ENCODE results near the gene C1orf174.
"Not testable (repeated sequence)": the region's sequence is repeated elsewhere in the genome, so short reads cannot be mapped to it uniquely, and the experiment has no call there.

Gene C1orf174

GRCh38 chr1:3925256-3925655 lies 25.2 kb upstream of the C1orf174 start:
- DNase-seq: no peak

- no peak for DNase-seq
Measured at GRCh38 chr1:3924825-3925220, 24.8 kb upstream of the C1orf174 start.

DNA sequence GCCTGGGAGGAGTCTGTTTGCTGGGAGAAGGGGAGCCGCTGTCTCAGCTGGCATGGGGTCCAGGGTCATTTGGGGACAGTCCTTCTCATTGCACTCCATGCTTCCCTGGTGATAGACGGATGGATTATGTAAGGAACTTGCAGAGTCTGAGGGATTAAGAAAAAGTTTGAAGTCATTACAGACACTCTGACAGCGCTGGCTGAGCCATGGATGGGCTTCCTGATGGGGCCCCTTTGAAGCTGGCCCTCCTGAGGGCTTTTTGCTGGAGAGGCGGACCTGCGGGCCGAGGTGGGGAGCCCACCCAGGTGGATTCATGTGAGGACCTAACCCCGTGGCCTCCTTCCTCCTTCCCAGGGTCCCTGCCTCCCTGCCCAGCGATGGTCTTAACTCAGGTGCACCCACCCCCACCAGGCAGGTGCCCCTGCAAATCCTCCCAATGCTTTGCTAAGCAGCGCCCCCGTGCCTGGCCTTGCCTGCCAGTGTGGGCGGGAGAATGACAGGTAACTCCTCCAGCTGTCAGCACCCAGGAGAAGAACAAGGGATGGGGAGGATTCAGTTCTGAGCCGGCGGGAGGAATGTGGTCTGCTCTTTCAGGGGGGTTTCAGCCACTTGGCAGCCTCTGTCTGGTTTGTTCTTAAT lies 24.2 kb upstream of the C1orf174 start:
- DNase-seq: no peak

GRCh38 chr1:3923378-3924185 lies 23.5 kb upstream of the C1orf174 start:
- no peak for DNase-seq

GRCh38 chr1:3922851-3923250 lies 22.8 kb upstream of the C1orf174 start:
- no peak for DNase-seq

DNA sequence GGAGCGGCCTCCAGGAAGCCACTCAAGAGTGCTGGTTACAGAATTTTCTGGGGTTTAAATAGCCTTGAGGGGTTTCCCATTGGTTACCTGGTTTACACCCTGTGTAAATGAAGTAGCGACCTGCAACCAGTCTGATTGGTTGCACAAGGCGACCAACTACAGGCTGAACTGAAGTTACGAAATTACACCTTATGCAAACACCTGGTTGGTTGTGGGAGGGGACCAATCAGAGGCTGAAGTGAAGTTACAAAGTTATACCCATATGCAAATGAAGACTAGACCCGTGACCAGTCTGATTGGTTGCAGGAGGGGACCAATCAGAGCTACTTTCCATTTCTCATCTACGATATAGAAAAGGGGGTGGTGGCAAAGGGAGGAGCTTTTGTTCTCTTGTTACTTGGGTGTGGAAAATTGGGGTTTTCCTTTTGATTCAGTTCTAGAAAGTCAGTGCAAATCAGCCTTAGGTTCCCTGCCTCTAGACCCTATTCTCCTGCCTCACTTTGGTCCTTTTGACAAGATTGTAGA lies 22.2 kb upstream of the C1orf174 start:
- no peak for DNase-seq

DNA sequence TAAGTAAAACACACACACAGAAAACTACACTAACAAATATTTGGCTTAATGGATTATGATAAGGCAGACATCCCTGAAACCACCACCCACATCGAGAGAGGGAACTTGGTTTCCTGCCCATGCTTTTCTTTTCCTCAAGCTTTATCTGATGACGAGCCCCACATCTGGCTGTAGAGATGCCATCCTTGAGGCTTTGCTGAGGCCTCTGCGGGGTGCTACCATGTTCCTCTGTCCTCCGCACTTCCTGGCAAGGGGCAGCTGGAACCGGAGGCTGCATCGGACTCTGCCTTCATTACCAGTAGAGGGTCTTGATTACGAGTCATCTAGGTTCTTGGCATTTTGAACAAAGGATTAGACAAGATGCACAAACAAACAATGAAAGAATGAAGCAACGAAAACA lies 21.7 kb upstream of the C1orf174 start:
- no peak for DNase-seq

- DNase-seq: no peak
Measured at GRCh38 chr1:3919706-3920105, 19.6 kb upstream of the C1orf174 start.

GRCh38 chr1:3918966-3919611 lies 19.0 kb upstream of the C1orf174 start:
- DNase-seq: no peak

DNA sequence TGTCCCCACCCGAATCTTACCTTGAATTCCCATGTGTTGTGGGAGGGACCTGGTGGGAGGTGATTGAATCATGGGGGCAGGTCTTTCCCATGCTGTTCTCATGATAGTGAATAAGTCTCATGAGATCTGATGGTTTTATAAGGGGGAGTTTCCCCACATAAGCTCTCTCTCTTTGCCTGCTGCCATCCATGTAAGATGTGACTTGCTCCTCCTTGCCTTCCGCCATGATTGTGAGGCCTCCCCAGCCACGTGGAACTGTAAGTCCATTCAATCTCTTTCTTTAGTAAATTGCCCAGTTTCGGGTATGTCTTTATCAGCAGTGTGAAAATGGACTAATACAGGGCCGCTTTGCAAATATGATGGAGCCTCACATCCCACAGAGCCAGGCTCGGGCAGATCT lies 18.3 kb upstream of the C1orf174 start:
- DNase-seq: not testable (repeated sequence)

DNA sequence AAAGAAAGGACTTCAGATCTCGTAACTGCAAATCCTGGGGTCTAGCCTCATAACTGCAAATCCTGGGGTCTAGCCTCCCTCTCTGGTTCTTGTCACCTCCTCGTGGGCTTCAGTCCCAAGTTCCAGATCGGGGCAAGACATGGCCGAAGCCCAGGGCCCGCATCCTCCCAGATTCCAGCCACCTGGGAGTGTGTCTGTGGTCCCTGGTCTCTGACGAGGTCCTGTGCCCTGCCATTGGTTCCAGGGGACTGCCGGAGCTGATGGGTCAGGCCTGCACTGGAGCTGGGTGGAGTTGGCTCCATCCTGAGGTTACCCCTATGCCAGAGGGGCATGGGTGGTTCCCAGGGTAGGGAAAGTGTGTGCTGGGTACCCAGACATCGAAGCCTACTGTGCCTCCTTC lies 17.7 kb upstream of the C1orf174 start:
- no peak for DNase-seq

DNA sequence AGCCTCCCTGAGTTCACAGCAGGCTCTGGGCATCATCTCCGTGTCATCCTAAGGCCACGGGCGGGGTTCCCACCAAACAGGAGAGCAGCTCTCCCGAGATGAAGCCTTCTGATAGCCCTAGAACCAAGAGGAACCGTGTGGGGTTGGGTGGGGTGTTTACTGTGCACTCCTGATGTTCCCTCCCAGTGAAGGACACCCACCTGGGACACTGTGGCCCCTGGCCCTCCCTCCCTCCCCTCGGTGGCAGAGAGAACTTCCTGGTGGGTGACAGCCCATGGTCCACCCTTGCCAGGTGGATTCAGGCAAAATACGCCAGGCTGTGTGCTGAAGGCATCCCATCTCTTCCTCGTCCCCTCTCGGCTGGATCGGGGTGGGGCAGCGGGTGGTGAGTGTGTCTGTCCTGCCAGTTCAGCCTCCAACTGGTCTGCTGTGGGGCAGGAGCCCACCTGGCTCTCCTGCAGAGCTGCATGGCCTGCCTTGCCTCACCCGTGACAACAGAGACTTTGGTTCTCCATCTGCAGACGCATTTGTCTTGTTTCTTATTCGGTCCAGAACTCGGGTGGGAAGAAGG lies 15.6 kb upstream of the C1orf174 start:
- DNase-seq: no peak

DNA sequence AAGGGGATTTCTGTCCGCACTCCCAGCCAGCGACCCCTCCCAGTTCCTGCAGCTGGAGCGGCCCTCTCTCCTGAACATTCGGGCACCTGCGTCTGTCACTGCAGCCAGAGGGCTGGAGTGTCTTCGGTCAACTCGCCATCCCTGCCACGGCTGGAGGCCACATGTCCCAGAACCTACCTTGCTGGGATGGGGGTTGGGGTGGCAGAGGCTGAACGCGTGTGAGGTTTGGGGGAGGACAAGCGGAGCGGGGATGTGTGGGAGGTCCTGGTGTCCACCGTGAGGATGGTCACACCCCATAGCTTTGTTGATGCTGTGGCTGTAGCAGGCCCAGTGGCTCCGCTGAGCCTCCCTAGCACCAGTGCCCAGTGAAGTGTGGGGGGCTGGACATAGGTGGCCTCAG lies 14.8 kb upstream of the C1orf174 start:
- no peak for DNase-seq

DNA sequence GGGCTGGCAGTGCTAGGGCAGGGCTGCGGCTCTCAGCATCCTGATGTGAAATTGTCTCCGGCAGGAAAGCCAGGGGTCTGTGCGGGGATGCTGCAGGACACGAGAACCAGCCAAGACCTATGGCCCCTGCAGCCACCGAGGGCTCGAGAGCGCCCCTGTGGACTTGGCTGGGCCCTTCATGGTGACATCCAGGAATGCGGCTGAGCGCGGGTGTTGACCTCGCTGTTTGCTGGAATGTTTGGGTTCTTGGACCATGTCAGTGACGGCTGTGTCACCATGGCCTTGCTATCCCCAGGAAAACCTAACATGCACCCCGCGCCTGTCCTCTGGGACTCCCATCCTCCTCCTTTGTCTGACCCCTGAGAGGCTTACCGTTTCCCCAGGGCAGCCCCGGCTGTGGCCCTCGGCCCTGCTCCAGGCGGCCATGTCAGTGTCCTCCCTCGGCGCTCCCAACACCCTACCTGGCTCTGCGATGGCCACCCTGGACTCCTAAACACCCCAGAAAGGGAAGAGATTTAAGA lies 14.3 kb upstream of the C1orf174 start:
- DNase-seq: no peak

DNA sequence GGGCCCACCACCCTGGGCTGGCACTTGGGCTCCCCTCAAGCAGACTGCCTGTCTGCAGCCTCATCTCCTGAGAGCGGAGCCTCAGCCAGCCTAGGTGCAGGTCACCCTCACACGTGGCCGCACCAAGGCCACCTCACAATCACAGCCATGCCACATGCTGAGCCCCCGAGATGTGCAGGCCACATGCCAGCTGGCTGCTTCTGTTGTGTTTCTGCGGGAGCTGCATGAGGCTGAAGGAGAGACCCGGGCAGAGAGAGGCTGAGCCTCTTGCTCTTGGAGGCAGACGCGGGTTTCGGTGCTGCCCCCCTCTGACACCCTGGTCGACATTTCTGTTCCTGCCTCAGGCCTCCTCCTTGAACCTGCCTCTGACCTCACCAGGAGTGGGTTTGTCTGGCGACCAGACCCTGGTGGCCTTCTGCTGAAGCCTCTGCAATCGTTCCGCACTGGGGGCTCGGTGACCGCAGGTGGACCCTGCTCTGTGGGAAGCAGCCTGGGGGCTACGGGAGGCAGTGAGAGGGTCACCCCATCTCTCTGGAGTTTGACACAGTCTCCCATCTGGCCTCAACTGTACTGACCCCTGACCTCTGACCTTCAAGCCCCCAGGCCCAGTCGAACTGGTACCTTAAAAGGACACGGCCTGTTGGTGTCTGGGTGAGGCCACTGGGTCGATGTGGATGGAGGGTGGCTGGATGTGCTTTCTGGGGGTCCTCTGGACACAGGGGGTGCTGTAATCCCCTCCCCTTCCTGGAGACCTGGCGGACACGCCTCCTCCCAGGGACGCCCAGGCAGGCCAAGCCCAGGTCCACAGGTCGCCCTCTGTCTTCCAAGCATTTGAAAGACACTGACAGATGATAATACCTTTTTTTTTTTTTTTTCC lies 13.0 kb upstream of the C1orf174 start:
- DNase-seq: no peak

GRCh38 chr1:3911981-3912808 lies 12.1 kb upstream of the C1orf174 start:
- DNase-seq: no peak

DNA sequence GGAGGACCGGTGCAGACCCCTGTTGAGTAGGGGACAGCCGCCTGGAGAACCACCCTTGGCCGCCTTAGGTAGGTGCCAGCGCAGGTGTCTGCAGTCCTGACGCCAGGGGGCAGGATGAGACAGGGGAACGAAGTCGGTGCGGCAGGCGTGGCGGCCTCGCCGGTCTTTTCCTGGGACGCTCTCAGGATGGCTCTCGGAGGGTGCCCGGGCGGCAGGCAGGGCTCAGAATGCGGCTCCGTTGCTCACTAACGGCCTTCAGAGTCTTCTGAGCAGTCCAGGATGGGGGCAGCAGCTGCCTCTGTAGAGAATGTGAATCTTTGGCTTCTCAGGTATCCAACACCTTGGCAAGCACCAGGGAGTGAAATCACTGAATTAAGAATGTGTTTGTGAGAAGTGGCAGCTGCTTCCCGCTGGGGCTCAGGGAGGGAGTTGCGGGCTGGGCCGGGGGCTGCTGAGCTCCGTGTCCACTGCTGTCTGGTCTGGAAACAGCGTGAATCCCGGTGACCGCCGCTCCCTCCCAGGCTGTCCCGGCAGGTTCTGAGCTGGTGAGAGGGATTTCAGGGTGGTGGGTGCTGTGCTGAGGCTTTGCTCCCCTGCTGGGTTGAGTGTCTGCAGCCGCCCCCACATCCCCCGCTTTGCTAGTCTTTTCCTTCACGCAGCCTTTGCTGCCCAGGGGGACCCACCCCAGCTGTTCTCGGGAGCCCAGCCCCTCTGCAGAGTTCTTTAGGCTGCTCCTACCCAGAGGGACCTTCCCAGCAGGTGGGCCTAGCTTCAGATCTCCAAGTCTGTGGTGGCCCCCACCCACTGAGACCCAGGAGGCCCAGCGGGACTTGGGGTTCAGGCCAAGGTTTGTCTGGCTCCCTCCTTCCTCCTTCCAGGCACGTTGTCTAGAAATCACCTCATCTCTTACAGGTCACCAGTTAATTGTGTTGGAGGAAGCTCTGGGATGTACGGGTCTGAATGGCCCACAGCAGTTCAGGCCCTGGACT lies 11.1 kb upstream of the C1orf174 start:
- no peak for DNase-seq

DNA sequence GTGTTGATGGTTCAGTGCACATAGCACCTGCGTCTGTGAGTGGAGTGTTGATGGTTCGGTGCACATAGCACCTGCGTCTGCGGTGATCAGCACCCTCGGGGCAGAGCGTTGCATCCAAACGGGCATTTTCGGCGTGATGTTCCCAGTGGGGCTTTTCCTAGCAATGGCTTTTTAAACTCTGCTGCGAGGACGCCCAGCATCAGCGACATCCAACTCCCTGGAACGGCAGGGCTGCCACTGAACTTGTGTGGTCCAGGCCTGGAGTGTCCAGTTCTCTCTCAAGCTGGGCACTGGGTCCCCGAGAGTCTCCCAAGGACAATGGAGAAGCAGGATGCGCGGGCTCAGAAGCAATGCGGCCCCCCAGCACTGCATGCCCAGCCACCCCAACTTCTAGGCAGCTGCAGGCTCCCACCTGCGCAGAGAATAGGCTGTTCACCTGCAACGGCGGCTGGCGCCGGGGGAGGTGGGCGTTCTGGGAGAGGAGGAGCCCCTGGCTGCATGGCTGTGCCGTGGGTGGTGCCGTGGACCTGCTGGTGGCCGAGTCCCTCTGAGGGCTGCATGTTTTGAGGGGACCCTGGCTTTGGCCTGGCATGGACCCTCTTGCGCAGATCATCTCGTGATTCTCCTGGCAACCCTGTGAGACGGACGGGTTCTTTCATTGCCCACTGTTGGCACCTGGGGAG lies 10.1 kb upstream of the C1orf174 start:
- no peak for DNase-seq

DNA sequence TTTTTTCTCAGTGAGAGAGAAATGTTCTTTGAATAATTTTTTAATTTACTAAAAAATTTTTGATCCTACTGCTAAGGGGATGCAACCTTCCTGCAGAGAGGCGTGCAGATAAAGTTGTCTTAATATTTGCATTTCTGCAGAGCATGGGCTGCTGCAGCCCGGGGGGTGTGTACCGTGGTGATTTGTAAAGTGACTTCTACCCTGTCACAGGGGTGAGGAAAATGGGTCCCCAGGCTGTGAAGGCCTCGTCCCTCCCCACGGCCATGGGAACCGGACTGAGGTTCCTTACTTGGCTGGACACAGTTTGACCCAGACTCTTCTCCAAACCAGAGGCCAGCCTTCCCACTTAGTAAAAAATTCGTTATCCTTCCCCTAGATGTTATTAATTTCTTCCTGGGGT lies 9.5 kb upstream of the C1orf174 start:
- no peak for DNase-seq
